DOHH2 (cell line): ENCODE data around the gene SPSB1.

Source experiments
- CTCF ChIP-seq: fragments of 200-600 bp; sonication (generic); IDR thresholded peaks from one replicate; pipeline ENCODE4 v1.5.1; 2014; ENCODE audit warnings: antibody characterized with exemption, mild to moderate bottlenecking, low read depth, low read length; ENCODE audit not compliant: poor library complexity, severe bottlenecking
- EZH2phosphoT487 ChIP-seq: fragments of 200-600 bp; sonication (generic); IDR thresholded peaks from 2 replicates; pipeline ENCODE4 v1.6.1; 2017; ENCODE audit warnings: borderline replicate concordance, mild to moderate bottlenecking, antibody characterized with exemption, low read length, moderate library complexity, mixed read lengths

GRCh38 chr1:9350960-9351359 is 58.3 kb downstream of the SPSB1 start:
- TF ChIP-seq CTCF (no peak), EZH2phosphoT487 (no peak)
